NCI-H2227 (cell line): ENCODE data around the gene EIF1AD.
"Not testable (repeated sequence)": the region's sequence is repeated elsewhere in the genome, so short reads cannot be mapped to it uniquely, and the experiment has no call there.

Experiments used
- DNase-seq: peaks from one replicate; lab custom pipeline; 2025; ENCODE audit not compliant: unreplicated experiment; lab: John Stamatoyannopoulos, UW

The EIF1AD gene, protein sequence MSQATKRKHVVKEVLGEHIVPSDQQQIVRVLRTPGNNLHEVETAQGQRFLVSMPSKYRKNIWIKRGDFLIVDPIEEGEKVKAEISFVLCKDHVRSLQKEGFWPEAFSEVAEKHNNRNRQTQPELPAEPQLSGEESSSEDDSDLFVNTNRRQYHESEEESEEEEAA

DNA sequence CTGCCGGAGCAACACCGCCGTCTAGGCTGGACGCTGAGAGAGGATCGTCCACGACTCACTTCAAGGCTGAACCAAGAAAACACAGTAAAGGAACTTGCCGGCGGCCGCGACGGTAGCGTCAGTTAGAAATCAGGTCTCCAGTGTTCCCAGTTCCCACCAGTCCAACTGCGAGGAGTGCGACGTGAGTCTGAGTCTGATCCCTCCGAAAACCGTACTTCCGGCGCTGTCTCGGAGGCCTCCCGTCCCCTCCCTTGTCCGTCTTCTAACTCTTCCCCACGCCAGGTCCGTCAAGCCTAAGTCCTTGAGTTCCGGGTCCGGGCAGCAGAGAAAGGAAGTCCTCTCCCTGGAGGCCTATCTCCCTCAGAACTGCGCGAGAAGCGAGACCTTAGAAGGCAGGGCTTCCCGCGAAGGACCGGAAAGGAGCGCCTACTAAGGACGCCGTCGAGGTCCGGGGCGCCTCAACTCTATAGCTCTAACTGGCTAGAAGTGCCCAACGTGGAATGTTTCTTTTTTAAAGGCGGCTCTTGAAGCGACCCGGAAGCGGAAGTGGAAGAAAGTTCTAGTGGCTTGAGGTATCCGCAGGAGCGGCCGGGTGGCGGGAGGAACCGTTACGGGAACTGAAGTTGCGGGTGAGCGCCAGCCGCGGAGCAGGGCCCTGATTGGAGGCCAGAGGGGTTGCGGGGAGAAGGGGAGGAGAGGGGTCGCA is at the start of gene EIF1AD, which contains the start of gene BANF1:
TSS of gene EIF1AD (minus strand) at position 216 of the 706 bp plus-strand sequence. CDS start 1,768 bp downstream, outside the sequence.
TSS of gene BANF1 (plus strand) at position 562 of the 706 bp plus-strand sequence. CDS start 748 bp downstream, outside the sequence.
- DNase-seq, result peak; percentile 98

- DNase-seq, result peak; percentile 54
Observed at GRCh38 chr11:66051371-66051765, 49.4 kb upstream of the EIF1AD start.

DNA sequence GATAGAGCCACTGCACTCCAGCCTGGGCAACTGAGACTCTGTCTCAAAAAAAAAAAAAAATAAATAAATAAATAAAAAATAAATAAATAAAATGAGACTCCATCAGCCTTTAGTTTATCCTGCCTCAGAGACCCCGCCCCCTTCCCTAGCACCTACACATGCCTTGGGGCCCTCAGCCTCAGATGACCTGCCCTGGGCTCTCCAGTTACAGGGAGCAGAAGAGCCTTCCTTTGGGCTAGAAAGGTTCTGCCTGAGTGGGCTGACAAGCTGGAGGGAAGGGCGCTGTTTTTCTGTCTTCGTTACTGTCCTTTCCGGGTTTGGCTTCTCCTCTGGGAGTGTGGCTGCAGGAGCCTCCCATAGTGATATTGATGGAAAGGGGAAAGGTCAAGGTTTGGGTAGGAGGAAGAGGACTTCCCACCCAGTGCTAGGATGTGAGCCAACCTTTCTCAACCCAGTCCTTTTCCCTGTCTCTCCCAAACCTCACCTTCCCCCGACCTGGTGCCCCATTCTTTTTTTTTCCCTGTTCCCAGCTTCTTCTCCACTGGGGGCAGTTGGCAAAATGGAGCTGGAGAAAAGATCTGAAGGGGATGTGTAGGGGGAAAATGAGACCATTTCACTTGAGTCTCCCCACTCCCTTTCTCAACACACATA is 48.7 kb upstream of the EIF1AD start:
- peak; percentile 42 for DNase-seq

DNA sequence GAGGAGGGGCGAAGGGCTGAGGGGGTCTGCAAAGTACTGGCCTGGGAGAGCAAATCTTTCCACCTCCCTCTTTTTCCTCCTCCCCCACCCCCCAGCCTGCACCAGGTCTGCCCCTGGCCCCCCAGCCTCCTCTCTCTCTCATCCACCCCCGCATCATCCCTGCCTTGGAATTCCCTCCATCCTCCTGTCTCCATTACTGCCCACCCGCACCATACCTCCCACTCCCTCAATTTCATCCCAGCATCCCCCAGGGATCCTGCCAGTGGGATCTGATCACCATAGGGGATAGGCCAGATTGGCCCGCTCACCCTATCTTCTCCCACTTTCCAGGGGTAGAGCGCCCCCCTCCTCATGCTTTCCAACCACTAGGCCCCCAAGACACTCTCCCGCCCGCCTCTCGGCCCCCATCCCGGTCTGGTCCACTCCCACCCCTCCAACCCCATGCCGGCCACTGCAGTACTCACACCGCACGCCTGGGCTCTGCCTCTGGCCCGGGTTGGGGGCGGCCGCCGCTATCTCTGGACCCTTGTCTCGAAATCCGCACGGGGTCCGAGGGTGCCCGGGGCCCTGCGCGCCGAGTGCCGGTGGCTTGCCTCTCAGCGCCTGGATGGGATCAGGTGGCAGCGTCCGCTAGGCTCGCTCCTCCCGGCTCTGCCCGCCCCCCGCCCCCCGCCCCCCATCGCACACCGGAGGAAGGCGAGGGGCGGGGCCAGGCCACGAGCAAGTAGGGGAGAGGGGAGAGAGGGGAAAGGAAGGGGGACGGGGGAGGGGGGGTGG is 46.8 kb upstream of the EIF1AD start, which contains the start of gene GAL3ST3:
TSS of gene GAL3ST3 (minus strand) at position 615 of the 777 bp plus-strand sequence. CDS start 3,746 bp downstream, outside the sequence.
- peak; percentile 83 for DNase-seq

- no peak for DNase-seq
Observed at GRCh38 chr11:66047541-66048365, 45.8 kb upstream of the EIF1AD start.

DNA sequence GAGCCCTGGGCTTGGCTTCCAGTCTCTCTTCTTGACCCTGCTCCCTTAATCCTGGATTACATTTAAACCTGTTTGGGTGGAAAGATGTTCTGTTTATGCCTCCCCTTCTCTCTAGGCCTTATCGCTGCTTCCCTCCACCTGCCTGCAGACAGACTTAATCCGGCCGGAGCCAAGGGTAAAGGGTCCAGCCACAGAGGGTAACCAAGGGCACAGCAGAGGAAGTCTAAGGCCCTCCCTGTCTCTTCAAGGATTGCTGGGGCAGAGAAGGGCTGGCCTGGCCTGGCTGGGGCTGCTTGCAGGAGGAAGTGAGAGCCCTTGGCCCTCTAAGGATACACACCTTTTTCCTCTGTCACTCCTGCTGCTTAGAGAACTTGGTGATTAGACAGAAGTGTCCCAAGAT is 44.9 kb upstream of the EIF1AD start:
- no peak for DNase-seq

DNA sequence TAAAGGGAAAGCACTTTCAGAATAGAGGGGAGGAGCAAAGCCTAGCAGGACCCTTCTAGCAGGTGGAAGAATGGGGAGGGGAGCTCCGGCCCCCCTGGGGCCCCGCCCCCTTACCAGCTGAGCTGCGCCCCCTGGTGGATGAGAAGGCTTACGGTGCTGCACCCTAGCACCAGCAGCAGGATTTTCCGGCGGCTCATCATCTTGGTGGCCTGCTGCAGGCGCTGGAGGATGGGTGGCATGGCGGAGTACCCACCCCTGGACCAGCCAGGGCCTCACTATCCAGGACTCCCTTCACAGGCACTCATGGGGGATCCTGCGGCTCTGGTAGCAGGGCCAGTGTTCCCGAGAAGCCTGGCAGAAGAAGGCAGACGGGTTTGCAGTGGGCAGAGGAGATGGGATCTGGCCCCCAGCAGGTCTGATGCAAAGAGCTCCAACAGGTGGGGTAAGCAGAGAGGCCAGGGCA is 43.3 kb upstream of the EIF1AD start:
- peak; percentile 76 for DNase-seq

DNA sequence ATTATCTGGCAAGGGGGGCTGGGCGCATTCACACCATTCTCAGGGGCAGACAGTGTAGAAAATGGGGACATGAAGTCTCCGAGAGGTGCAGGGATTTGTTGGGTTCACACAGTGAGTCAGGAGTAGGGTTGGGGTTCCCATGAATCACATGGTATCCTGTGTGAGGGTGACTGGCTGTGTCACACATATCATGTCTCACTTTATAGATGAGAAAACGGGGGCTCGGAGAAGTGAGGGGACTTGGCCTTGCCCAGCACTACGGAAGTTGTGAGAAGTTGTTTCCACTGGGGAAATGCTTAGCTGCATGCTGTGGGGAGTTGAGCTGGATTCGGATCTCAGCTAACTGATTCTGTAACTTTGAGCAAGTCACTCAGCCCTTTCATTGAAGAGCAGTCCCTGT is 42.8 kb upstream of the EIF1AD start:
- no peak for DNase-seq

DNA sequence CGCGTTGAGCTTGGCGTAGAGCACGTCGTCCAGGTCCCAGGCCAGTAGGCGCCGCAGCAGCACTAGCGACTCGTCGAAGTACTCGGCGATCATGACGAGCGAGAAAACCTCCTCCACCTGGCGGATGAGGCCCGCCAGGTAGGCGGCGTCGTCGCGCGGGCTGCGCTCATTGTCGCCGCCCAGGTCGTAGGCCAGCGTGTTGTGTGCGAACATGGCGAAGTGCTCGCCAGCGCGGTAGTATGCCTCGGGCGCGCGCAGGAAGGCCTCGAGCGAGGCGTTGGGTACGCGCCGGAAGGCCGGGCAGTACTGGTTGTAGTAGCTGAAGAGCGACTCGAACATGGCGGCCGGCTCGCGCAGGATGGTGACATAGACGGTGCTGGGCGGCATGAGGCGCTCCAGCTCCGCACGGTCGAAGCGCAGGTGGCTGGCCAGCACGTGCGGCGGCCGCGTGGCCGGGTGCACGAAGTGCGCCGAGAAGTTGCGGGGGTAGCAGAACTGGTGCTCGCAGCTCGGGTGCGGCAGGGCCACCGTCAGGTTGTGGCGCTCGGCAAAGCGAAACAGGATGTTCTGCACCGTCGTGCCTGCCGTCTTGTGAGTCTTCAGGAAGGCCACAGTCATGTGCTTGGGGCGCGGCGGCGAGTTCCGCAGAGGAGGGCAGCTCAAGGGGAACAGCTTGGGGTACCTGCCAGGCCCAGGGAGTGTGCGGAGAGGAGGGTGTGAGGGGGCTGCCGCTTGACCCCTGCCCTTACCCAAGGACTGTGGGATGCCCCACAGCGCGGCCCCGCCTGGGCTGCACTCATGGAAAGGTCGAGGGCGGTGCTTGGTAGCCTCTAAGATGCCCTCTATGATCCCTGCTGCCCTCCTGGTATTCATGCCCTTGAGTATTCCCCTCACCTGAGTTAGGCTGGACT is 41.3 kb upstream of the EIF1AD start:
- no peak for DNase-seq

- no peak for DNase-seq
Observed at GRCh38 chr11:66042227-66042995, 40.5 kb upstream of the EIF1AD start.

GRCh38 chr11:66039765-66040164 is 37.8 kb upstream of the EIF1AD start:
- DNase-seq, result no peak

DNA sequence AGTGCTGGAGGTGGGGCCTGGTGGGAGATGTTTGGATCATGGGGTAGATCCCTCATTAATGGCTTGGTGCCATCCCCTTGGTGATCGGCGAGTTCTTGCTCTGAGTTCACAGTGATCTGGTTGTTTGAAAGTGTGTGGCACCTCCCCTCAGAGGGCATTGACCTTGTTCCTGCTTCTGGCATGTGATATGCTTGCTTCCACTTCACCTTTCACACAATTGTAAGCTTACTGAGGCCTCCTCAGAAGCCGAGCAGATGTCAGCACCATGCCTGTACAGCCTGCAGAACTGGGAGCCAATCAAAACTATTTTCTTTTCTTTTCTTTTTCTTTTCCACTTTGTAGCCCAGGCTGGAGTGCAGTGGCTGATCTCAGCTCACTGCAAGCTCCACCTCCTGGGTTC is 35.4 kb upstream of the EIF1AD start:
- DNase-seq, result no peak

- no peak for DNase-seq
Observed at GRCh38 chr11:66036334-66036710, 34.4 kb upstream of the EIF1AD start.

- no peak for DNase-seq
Observed at GRCh38 chr11:66035653-66036333, 33.8 kb upstream of the EIF1AD start.

DNA sequence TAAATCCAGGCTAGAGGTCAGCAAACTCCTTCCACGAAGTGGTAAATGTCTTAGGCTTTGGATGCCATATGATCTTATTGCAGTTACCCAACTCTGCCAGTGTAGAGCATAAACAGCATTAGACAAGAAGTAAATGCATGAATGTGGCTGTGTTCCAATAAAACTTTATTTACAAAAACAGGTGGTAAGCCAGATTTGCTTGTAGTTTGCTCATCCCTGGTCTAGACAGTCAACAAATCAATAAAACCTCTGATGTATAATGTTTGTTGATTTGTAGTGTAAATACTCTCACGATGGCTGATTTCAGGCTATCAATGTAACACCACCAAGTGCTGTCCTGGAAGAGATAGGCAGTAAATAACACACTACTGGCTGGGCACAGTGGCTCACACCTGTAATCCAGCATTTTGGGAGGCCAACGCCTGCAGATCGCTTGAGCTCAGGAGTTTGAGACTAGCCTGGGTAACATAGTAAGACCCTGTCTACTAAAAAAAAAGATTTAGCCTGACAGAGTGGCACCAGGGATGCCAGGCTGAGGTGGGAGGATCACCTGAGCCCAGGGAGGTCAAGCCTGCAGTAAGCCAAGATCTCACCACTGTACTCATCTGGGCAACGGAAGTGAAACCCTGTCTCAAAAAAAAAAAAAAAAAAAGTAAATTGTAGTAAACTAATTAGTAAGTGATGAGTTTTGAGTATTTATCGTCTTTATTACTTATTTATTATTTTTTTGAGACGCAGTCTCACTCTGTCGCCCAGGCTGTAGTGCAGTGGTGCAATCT is 31.2 kb upstream of the EIF1AD start:
- no peak for DNase-seq

- DNase-seq, result no peak
Observed at GRCh38 chr11:66026017-66026529, 24.1 kb upstream of the EIF1AD start, which contains the start of gene CATSPER1. CATSPER1 (minus strand) TSS chr11:66026479; CDS start chr11:66026379, 100 bp downstream.

- not testable (repeated sequence) for DNase-seq
Observed at GRCh38 chr11:66023186-66023440, 21.2 kb upstream of the EIF1AD start.
